H4 (cell line): ENCODE data around the gene MBD4. TPM values are rescaled to one million over a fixed set of nuclear protein-coding genes. Genes with fewer than 3 reads are reported as not detected.

ENCODE experiments used
- DNase-seq: peaks from one replicate; pipeline ENCODE4 v3.0.0-alpha.2; 2015; ENCODE audit warnings: low spot score
- total RNA-seq: library from RNA; depleted of rRNA; stranded (reverse); fragments of >200 nt; shearing (Covaris generic); gene quantifications from 2 replicates; pipeline ENCODE4 v1.2.3, GENCODE V29; 2014; rRNA removed

Gene MBD4
- total RNA-seq, 1 experiment from 2014 or later, result 40.5 TPM

GRCh38 chr3:129383292-129383860 is 56.4 kb downstream of the MBD4 start:
- peak; percentile 78 for DNase-seq

GRCh38 chr3:129382366-129382765 is 57.4 kb downstream of the MBD4 start:
- no peak for DNase-seq

Other genes with a start within 250 kb of the MBD4 start
- gene COPG1, start 190.3 kb downstream of the MBD4 start, total RNA-seq, result 181 and 213 TPM in 2 replicates
- gene HMCES, start 161.1 kb downstream of the MBD4 start, total RNA-seq, result 39.3 and 58.0 TPM in 2 replicates
- 0.06 TPM in 1 of 2 replicates, not detected in the other for gene EFCAB12, start 11.3 kb downstream of the MBD4 start, total RNA-seq
- 12.4 and 23.6 TPM in 2 replicates for gene IFT122, start 276 bp upstream of the MBD4 start, total RNA-seq
- gene RHO, start 88.7 kb upstream of the MBD4 start, total RNA-seq, result not detected in 2 replicates
- gene H1-8, start 103.2 kb upstream of the MBD4 start, total RNA-seq, result not detected in 2 replicates
- 40.4 and 65.3 TPM in 2 replicates for gene PLXND1, start 166.7 kb upstream of the MBD4 start, total RNA-seq